Germinal center (tissue), 1 donor: ENCODE data around the gene CELF4.

Experiments used
- DNase-seq: peaks from one replicate; pipeline ENCODE4 v3.0.0; 2012; ENCODE audit warnings: mixed read lengths, low spot score

Gene CELF4

DNA sequence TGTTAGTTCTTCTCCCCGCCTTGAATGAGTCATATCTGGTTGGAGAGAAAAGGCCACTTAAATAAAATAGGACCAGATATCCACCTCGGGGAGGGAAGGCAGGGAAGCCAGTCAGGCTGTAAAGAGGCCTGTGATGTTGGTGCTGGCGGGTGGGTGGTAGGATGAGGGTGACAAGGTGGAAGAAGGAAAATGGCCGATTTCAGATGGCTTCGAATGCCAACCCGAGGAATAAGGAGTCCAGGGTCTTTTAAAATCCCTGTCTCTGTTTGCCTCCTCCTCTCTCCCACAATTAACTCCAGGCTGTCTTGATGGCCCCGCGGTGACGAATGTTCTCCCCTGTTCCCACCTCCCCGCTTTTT lies 41.5 kb downstream of the CELF4 start:
- DNase-seq: no peak

DNA sequence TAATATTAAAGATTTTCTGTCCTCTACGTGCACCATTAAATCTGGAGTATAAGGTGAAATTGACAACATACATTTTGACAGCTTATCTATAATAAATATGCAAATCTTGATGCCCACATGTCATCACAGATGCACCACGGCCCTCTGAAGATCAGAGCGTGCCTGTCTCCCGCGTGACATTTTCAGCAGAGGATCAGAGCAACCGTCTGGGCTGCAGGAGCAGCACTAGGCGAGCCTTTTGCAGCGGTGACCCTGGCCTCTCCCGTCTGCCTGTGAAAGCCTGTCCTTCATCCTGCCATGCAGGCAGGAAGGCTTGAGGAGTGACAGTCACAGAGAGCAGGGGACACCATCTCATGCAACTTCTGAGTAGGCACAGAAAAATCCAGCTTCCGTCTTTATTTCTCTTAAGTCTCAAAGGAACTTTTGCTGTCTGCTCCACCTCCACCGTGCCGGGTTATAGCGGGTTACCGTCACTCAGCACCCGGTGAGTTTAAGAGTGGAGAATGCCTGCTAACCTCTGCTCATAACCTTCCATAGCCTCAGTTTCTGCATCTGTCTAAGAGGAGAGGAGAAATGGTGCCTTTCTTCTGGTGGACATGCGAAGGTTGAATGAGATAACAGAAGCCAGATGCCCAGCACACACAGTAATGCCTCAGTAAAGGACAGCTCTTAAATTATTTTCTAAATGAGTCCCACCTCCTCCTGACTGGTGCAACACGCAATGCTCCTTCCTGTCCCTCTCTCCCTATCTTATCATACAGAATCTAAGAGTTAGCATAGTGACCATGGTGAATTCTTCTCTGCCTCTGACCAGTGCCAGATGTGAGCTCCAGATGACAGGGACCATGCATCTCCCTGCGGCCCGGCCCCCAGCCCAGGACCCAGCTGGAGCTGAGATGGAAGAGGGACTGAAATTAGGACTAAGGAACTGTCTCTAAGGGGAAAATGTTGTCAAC lies 43.8 kb downstream of the CELF4 start:
- no peak for DNase-seq

DNA sequence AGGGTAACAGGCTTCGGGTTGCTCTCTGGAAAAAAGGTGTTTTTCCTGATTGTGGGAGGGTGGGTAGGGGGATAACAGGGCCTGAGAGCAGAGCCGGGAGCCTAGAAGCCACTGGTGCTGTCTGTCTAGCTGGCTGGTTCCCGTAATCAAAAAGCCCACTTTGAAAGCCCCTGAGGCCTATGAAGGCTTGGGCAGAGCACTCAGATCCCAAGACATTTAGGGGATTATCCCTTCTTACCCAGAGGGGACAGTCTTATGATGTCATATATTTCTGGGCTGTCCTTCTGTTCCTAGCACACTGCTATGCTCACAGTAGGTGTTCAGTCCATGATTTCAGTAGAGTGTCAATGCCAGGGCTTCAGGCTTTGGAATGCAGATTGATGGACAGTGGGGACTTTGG lies 45.1 kb downstream of the CELF4 start:
- DNase-seq: no peak

DNA sequence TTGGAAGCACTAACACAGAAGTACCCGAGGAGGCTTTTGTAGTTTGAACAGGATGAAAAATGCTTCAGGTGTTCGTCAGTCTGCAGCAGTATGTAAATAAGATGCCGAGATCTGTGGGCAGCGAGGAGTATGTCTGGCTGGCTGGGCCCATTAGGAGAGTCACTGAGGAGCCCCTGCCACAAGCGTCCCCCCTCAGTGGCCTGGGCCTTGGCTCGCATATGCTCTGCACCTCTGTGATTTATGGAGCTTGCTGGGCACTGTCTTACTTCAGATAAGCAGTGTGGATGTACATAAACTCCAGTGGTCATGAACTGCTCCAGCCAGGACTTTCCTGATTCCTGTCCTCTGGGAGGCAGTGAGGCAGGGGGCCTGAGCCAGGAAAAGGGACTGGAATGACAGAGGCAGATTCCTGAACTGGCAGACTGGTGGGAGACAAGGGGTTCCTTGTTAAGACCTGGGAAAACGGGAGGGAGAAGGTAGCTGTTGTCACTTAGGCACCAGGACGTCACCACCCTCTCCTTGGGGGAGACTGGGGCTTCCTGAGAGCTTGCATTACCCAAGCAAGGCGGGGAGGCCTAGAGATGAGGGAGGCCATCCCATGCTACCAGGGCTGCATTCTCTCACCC lies 46.0 kb downstream of the CELF4 start:
- DNase-seq: no peak

DNA sequence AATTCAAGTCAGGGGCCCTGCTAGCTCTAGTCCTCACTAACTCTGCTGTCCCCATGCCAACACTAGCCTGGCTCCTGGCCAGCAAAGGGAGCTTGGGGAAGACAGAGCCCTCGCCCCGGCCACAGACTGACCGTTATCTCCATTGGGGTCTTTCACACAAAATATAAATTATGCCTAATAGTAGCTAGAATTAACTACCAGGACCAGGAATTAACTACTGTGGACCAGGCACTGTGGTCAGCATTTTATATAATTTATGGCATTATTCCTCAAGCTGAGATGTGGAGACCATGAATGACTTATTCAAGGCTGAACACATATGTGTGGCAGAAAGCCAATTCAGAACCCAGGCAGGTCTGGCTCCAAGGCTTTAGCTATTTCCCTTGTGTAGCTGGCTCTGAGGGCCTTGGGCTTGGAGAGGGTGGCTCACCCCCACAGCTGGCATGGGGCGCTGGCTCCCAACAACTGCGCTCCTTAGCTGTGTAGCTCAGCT lies 49.2 kb downstream of the CELF4 start:
- DNase-seq: no peak

DNA sequence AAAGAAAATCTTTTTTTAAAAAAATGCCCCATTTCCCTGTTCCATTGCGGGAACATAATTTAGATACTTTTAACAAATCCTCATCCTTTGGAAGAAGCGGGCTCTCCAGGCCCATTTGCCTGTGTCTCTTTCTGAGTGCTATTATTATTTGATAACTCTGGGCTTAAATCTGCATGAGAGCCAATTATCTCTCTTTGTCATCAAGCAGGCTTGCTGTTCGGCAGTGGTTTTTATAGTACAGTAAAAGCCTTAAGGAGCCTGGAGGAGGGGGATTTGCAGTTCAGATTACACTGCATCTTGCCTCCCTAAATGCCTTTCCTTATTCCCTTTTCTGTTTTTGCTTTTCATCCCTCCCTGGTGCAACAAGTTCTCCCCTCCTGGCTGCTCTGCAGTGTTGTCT lies 50.6 kb downstream of the CELF4 start:
- no peak for DNase-seq

DNA sequence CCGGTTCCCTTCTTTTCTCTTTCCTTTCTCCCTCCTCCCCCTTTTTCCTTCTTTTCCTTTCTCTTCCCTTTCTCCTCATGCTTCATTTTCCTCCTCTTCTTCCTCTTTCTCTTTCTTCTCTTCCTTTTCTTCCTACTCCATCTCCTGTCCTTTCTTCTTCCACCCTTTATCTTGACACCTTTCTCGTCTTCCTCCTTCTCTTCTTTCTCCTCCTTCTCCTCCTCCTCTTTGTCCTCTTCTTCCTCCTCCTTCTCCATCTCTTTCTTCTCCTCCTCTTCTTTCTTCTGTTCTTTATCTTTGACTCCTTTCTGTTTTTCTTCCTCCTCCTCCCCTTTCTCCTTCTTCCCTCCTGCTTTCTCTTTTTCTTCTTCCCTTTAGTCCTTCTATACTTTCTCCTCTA lies 53.2 kb downstream of the CELF4 start:
- no peak for DNase-seq

DNA sequence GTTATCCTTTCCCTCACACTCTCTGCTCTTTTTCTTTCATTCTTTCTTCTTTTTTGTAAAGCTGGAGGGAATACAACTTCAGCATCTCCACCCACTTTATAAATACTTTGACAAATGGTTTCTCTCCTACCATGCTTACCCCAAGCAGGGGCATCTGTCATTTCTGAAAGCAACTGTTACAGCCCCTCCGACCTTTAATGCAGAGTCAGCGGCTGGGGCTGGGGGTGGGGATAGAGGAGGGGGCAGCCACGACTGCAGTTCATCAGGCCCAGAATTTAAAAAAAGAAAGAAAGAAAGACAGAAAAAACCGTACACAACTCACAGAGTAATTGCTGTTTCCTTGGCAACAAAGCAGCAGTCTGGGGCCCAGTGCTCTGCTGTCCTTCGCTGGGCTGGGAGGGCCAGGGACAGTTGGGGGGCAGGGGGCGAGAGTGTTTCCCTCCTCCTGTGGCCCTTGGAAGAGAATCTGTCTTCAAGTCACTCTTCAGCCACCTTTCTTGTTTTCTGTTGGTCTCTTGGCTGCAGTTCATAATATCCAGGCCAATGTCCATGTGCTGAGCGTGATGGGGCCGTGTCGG lies 53.8 kb downstream of the CELF4 start:
- DNase-seq: no peak

DNA sequence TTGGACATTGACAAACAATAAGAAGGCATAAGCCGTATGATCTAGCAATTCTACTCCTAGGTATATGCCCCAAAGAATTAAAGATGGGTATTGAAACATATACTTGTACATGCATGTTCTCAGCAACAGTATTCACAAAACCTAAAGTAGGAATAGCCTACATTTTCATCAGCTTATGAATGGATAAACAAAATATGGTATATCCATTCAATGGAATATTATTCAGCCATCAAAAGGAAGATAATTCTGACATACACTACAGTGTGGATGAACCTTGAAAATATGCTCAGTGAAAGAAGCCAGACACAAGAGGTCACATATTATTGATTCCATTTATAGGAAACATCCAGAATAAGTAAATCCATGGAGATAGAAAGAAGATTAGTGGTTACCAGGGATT lies 56.0 kb downstream of the CELF4 start:
- DNase-seq: no peak

DNA sequence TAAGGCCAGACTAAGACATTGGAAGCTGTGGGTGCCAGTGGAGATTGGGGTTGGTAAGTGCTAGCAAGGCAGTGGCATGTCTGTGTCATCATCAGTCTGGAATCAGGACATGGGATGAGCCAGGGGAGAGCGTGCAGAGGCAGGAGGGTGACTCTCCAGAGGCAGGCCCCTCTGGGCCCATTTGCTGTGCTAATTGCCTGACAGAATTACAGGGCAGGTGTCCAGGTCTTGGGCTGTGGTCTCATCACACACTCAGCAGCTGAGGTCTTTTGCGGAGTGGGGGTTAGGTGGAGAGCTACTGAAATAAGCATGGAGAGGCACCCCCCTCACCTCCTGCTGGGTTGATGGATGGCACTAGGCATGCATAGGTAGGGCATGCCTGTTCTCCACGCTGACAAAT lies 57.4 kb downstream of the CELF4 start:
- no peak for DNase-seq

DNA sequence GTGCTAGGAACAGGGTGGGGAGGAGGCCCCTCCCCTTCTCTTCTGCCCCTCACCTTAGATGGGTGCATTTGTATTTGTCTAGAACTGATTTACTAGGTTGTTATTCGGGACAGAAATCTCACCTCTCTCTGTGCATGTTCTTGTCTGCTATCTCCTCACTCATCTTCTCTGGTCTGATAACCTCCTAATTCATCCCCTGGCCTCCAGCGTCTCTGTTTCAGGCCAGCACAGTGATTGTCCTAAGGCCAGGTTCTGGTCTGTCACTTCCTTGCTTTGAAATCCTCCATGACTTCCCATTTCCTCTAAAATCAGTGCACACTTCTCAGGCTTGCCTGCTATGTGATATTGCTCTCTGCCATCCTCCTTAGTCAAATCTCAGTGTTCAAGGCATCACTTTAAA lies 58.4 kb downstream of the CELF4 start:
- DNase-seq: no peak

DNA sequence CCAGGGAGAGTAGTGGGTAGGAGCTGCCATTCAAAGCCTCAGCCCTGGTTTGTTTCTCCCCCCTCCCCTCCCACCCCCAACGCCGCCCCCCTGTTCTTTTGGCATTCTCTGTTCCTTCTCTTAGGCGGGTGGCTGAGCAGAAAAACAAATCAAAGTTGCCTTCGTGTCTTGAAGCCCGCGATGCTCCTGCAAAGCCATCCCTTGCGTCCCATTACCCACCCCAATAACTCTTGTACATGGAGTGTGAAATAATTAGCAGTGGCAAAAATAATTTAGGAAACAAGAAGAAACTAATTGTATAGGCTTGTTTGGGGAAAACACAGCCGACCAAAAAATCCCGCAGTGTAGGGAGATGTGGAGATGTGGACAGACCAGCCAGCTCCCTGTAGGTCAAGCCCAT lies 59.6 kb downstream of the CELF4 start:
- DNase-seq: no peak

DNA sequence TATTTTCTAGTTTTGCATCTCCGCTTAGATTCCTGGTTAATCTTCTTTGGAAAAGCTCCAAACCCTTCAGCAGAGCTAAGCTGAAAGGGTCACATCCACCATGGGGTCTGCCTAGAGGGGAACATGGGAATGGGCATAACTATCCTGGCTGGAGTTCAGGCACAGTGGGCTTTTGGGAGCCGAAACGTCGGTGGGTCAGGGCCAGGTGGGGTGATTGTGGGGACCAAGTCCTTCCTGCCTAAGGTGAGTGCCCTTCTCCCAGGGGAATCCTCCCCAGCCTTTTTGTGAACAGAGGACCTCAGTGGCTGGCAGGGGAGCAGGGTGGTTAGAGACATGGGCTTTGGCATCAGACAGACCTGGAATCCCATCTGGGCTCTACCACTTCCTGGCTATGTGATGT lies 60.3 kb downstream of the CELF4 start:
- no peak for DNase-seq

DNA sequence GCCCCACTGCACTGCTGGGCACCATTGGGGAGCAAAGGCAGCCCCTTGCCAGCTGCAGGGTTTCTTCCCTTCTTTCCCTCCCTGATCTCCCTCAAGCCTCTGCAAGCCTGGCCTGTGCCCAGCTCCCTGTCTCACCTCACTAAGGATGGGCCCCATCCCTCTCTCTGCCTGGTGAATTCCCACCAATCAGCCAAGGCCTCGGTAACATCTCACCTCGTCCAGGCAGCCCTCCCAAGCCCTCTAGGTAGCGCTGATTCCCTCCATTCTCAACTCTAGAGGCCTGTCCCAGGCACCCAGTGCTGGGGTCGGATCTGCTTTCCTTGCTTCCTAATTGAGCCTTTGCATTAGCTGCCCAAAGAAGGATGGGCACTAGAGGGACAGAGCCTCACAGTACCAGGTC lies 63.0 kb downstream of the CELF4 start:
- DNase-seq: no peak

DNA sequence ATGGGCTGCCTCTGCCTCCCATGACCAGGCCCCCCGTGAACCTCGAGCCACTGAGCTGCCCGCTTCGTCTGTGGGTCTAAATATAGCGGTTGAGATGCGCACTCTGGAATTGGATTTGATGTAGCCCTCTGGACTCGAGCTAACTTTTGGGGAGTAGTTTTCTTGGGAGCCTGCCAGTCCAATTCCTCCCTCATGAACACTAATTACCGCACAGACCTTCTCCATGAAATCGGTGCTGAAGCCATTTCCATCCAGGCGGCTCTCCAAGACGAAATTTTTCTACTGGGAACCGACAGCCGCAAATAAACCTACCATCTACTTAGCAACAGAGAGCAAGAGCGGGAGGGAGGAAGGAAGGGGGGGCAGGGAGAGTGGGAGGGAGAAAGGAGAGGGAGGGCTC lies 63.6 kb downstream of the CELF4 start:
- DNase-seq: no peak

DNA sequence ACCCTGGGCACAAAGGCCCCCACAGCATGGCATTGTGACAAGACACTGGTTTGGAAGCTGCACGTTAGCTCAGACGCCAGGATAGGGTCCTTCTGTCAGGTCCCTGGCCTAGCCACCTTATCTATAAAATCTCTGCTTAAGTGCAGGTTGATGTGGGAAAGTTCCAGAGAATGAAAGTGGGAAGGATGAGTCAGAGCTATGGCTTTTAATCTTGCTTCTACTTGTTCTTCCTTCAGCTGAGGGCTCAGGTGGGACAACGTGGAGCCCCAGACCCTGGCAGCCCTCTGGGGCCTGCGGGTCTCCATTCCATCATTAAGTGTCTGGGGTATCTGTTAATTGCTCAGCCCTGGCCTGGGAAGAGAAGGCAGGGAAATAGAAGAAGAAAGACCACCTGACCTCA lies 64.5 kb downstream of the CELF4 start:
- DNase-seq: no peak

DNA sequence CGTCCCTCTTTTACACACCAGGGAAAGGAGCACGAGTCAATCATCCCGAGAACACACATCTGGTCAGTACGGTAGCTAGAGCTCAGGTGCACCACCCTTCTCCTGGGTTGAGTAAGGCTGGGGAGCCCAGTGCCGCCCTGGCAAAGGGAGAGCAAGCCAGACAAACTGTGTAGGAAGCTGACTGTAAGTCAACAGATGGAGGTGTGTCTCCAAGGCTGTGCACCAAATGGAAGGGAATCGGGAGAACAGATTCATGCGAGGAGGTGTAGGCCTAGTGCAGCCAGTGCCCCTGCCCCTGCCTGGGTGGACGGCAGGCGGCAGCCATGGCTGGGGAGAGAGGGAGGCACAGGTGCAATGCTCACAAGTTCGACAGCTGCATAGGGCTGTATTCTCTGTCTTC lies 65.7 kb downstream of the CELF4 start:
- no peak for DNase-seq

DNA sequence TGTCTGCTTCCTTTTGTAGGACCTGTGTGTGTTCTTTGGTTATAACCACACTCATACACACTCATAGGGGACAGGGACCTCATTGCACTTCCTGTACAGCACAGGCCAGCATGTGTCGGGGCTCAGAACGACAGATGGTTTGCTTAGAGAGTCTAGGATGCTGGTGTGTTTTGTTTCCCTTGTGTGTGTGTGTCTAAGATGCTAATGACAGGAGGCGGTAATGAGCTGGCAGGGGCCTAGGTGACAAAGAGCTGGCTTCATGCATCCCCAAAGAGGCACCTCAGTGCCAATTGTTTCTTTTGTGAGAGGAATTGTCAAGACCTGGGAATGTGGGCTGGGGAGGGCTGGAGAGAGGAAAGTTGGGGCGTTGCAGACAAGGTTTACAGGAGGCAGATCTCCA lies 66.6 kb downstream of the CELF4 start:
- DNase-seq: no peak

DNA sequence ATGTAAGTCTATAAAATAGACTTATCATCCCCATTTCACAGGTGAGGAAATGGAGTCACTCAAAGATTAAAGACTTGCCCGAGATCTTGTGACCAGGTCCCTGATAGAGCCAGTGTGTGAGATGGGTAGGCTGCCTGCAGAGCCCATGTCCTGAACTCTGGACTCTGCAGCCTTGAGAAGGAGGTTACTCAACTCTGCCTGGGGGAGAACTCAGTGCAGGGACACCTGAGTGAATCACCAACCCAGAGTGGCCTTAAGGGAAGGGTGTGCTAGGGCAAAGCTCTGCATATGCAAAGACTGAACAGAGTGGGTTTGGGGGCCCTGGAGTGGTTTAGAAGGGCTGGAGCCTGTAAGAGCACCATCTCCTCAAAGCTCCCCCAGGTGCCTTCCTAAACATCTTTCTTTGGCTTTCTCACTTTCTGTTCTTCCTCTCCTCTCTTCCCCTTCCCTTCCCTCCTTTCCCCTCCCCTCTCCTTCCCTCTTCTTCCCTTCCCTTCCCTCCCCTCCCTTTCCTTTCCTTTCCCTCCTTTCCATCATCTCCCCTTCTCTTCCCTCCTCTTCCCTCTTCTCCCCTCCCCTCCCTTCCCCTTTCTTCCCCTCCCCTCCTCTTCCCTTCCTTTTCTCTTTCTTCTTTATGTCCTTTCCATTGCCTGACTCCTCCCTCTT lies 67.6 kb downstream of the CELF4 start:
- DNase-seq: no peak

DNA sequence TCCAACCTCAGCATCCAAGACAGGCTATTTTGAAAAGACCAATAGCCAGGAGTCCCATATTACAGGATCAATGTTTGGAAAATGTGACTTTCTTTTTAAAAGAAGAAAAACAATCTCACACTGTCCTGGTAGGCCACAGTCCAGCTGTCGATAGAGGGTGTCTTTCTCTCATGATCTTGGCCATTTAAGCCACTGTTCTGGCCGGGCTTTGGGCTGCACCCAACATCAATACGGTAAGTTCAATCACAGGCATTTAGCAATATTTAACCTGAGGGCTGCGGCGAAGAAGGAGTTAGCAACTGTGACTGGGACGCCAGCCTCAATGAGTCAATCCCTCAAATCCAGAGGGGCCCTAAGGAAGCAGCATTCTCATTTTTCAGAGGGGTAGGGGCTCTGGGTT lies 69.0 kb downstream of the CELF4 start:
- no peak for DNase-seq

DNA sequence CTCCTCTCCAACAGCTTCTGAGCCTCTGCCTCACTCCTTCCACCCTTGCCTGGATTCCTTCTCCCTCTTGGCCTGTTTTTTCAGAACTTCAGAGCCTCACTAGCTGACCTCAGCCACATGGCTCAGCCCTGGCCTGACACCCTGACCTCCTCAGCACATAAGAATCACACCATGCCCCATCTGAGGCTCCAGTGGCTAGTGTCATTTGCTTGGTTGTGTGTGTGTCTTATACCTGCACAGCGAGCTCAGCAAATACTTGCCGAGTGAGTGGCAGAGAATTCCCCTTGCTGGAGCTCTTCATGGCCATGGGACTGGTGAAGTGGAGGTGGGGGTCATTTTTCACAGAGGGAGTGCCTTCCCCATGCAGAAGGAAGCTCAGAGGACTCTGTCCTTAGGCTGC lies 70.2 kb downstream of the CELF4 start:
- no peak for DNase-seq

DNA sequence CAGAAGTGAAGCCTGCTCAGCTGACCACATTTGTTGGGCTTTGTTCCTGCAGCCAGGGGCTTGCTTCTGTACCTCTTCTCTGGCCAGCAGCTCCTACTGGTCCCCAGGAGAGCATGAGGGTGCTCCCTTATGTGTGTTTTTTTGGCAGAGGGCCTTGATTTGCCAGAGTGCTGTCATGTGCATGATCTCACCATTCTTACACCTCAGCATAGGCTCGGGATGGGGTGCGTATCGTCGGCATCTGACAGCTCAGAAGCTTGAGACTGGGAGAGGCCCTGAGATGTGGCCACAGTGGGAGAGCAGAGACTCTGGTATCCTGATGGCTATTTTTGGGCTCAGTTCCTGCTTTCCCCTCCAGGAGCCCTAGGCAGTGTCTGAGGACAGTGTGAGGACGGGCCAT lies 71.2 kb downstream of the CELF4 start:
- DNase-seq: no peak
